CD4-positive, alpha-beta T cell treated with Interleukin-15 for 4 hours (primary cell): ENCODE results near the gene DNMT3L.
"Not testable (repeated sequence)": the region's sequence is repeated elsewhere in the genome, so short reads cannot be mapped to it uniquely, and the experiment has no call there.

Source experiments
- DNase-seq: peaks from one replicate; pipeline ENCODE4 v3.0.0-alpha.2; 2020; ENCODE audit warnings: low spot score

Gene DNMT3L

DNA sequence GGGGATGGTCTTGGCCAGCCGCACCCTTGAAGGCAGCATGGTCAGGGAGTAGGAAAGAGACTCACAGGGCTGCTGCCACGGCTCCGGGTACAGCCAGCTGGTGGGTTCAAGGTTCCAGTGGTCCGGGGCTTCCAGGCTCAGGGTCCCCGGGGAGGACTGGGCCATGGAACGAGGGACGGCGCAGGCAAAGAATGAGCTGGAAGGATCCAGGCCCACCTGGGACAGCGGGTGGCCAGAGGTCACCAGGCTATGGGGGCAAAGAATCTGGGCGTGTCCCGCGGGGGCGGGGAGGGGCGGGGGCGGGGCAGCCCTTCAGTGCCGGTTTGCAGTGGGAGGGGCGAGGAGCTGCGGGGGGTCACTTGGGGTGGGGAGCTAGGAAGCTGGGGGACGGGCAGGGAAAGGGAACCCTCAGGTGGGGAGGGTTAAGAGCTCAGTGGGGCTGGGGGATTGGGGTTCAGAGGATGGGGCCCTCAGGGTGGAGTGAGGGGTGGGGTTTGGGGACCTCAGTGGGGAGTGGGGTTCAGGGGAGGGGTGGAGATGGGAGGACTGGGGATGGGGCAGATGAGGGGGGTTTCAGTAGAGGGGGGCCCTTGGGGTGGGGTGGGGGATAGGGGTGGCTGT is at the start of gene DNMT3L:
Gene DNMT3L, minus strand, starts transcription at position 223 of the 621 bp plus-strand sequence. CDS start 638 bp downstream, outside the sequence.
- DNase-seq = no peak

DNA sequence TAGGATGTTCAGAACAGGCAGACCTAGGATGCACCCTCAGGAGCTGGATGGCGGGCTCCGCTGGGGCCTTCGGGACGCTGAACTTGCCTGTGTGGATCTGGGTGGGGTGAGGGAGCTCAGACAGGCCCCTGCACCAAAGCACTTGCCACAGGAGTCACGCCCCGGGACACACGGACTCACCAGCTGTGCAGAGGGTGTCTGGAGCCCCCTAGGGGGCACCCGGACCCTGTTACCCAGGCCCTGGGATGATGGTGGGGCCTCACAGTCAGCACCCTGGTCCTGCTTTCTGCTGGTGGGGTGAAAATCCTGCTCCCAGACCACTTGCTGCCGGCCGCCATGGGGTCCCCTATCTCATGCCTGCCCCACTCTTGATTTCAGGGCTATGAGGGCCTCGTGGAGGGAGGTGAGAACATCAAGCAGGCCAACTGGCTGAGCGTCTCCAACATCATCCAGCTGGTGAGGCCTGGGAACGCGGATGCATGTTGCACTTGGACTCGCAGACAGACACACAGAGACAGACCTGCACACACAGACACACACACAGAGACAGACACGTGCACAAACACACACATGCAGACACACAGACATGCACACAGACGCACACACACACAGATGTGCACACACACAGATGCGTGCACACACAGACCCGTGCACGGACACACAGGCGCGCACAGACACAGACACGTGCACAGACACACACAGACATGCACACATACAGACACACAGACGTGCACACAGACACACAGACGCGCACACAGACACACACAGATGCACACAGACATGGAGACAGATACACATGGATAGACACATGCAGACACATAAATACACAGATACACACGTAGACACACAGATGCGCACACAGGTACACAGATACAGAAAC is 49.2 kb upstream of the DNMT3L start:
- DNase-seq = no peak

DNA sequence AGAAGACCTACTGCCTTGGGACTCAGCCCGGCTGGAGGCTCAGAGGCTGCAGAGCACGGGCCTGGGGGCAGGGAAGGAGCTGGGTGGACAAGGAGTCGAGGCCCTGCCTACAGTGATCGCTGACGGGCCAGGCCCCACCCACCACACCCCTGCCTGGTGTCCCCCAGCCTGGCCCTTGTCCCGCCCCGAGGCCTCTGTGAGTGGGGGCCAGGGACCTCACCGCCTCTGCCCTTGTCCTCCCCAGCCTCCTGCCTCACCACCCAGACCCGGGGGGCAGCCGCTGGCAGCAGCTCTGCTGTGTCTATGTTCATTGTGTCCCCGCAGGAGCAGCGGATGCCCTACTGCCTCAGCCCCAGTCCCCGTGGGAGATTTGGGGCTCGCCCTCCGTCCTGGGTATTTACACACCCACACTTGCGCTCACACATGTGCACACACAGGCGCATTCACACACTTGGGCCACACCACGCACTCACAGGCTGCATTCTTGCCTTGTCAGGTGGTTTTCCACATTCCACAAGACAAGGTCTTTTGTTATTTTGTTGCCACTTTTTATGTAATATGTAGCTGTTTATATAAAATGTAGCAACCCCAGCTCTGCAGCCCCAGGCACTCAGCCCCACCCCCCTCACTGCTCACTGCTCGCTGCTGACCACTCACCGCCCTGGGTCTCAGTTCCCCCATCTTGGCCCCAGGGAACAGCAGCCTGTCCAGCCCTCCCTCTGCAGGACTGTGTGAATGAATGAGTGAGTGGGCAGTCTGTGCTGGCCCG is 45.4 kb upstream of the DNMT3L start:
- no peak for DNase-seq

DNA sequence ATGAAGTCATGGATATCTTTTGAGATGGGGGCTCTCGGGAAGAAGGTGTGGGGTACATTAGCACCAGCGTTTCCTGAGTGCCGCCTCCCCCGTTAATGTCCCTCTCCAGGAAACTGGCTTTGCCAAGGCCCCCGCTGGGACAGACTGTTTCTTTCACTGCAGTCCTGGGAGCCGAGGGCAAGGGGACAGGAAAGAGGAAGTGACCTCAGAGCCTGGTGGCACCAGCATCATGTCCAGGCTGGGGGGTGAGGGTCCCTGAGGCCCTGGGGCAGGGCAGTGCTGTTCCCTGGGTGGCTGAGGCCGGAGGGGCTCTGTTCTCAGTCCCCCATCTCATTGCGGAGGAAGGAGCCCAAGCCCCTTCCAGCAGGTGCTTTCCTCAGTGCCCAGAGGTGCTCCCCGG is 44.0 kb upstream of the DNMT3L start:
- no peak for DNase-seq

DNA sequence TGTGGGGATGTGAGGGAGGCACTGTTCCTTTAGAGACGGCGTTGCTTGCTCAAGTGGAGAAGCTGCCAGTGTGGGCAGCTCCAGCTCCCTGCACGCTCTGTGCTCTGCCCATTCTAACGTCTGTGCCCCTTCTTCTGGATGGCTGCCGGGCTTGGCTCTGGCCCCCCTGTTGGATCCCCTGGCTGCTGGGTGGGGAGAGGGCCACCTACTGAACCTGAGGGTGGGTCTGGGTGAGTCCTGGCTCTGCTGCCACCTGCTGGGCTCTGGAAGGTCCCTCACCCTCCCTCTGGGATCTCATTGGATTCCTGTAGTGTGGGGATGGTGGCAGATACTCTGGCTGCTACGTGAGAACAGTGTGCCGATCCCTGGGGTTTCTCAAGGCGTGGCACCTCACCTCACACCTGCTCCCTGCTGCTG is 43.2 kb upstream of the DNMT3L start:
- DNase-seq = peak; percentile 28

DNA sequence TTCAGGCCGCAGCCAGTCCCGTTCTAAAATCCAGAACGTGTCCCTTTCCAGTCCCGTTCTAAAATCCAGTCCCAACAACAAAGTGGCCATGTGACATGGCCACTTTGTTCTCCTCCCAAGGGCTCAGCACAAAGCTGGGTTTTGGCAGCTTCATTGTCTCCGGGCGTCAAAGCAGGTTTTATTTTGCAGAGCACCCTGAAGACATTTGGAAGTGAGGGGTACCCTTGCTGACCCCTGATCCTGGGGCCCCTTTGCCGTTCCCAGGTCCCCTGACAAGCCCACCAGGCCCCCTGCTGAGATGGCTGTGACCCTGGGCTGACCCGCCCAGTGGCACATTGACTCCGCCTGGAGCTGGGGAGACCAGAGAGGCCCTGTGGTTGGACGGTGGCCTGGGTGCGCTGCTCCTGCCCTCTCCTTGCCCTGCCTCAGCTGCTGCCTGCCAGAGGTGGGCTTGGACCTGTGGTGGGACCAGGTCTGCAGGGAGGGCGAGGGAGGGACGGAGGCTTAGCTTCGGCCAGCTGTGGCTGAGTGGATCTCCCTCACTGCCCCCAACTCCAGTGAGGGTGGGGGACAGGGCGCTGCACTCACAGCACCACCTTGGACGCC is 42.4 kb upstream of the DNMT3L start:
- no peak for DNase-seq

DNA sequence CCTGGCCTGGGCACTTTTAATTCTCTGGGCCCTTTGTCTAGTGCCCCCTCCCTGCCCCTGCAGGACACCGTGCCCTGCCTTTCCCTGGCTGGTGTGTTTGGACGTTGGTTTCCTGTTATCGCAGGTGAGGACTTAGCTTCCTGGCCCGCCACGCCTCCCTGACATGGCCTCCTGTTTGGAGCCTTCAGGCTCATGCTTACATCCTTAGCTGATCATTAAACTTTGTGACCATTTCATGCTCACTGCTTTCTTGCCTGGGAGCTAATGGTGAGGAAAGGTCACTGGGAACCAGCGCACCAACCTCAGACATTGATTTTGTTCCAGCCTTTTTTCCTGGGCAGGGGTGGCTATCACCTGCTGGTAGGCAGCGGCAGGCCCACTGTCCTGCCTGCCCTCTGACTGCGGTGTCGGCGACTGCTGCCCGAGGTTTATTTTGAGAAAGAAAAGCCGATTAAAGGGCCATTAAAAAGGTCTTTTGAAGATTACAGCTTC is 41.8 kb upstream of the DNMT3L start:
- no peak for DNase-seq

DNA sequence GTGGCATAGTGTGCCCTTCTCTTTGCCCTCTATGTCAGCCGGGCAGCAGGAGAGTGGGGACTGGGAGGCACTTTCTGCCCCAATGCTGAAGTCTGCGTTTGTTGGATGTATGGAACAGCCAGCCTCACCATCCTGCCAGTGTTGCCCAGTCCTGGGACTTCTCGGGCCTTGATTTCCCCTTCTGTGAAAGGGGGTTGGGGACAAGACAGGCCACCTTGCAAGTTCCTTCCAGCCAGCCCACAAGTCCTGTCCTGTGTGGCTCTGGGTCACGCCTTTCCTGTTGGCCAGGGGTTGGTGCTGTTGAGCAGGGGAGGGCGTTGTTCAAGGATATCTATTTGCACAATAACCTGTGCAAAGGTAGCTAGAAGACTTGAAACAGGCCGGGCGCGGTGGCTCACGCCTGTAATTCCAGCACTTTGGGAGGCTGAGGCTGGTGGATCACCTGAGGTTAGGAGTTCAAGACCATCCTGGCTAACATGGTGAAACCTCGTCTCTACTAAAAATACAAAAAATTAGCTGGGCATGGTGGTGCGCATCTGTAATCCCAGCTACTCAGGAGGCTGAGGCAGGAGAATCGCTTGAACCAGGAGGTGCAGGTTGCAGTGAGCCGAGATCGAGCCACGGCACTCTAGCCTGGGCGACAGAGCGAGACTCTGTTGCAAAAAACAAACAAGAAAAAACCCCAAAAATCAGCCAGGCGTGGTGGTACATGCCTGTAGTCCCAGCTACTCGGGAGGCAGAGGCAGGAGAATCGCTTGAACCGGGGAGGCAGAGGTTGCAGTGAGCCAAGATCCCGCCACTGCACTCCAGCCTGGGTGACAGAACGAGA is 41.1 kb upstream of the DNMT3L start:
- DNase-seq = not testable (repeated sequence)

DNA sequence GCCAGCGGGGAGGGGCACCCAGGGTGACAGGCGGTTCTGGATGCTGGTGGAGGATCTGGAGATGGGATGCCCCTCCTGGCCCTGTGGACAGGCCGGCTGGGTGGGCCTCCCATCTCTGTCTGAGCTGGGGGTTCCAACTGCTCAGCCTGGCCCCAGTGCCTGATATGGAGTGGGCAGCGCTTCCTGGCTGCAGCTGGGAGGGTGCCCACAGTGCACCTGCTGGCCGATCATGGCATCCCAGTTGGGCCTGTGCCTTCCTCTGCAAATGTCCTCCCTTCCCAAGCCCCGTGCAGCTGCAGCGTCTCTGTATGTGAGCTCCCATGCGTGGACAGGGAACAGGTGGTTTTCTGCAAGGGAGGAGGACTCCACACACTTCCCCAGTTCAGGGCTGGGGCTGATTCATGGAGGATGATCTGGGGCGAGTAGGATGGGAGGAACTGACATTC is 40.3 kb upstream of the DNMT3L start:
- DNase-seq = no peak

DNA sequence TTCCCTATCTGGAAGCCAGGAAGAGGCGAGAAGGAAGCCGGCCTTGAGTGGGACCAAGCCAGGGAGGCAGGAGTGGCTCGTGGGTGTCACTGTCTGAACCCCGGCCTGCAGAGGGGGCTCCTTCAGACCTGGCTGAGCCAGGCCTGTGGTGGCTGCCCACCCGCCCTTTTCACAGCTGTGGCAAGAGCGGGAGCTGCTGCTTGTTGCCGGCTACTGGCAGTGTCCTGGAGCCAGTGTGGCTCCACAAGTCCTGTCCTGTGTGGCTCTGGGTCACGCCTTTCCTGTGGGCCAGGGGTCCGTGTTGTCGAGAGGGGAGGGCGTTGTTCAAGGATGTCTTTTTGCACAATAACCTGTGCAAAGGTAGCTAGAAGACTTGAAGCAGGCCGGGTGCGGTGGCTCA is 39.4 kb upstream of the DNMT3L start:
- DNase-seq = no peak

DNA sequence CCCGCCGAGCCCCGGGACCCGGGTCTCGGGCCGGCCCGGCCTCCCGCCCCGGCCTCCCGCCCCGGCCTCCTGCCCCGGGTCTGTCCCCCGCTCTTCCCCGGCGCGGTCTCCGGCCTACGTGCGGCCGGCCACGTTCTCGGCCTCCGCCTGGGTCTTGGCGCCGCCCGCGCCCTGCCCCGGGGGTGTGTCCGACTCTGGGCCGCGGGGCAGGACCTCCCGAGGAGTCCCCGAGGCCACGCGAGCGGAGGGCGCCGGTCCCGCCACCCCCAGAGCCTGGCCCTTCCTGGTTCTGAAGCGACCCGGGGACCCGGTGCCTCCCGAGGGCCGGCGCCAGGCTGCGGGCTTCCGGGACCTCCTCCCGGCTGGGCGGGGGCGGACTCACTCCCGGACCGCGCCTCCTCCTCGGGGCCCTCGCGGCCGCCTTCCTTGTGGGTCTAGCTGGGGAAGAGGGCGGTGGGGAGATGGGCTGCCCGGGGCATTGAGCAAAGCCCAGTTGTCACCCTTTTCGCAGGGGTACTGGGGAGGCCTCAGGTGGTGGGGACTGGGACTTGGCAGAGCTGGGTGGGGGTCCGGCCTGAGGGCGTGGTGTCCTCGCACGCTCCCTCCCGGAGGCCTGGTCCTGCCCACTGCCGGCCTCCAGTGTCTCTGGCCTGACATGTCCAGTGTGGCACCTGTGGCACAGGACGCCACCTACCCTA is 38.7 kb upstream of the DNMT3L start:
- DNase-seq = peak; percentile 51

DNA sequence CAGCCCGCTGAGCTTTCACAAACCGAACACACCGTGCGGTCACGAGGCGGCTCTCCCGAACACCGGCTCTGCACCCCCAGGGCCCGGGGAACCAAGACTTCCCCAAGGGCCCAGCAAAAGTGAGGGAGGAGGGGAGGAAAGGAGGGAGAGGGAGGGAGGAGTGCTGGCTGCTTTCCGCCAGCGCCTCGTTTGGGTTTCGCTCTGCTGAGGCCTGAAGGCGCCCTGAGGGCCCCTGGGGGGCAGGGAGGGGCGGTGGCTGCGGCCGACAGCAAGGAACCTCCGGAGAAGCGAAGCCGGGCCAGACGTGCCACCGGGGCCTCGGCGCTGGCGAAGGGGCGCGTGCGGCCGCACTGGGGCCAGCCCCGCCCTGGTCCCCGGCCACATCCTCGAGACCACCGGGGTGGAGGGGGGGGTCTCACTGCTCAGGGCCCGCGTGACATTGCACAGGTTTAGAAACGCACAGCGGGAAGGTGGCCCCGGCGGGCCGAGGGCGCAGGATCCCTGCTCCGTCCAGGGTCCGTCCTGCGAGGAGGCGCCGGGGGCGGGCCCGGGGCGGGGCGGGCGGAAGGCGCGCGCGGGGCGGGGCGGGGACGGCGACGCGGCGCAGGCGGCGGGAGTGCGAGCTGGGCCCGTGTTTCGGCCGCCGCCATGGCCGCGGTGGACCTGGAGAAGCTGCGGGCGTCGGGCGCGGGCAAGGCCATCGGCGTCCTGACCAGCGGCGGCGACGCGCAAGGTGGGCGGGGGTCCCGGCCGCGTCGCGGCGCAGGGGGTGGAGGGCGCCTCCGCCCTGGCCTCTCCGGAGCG is 38.0 kb upstream of the DNMT3L start, which contains the start of gene PFKL:
Gene PFKL, plus strand, starts transcription at position 596 of the 804 bp plus-strand sequence. Its CDS starts 53 bp downstream, at position 649.
- DNase-seq = peak; percentile 35

DNA sequence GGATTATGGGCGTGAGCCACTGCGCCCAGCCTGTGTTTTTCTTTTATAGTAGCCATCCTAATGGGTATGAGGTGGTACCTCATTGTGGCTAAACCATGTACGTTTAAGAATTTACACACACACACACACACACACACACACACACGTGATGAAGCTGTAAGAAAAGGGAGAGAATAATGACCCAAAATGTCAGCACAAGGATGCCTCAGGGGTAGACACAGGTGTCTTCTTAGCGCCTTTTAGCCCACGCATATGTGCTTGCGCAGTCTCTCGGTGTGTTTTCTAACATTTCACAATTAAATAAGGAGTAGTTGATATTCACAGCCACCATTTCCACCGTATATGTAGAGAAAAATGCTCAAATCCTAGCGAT is 37.4 kb upstream of the DNMT3L start:
- DNase-seq = no peak

DNA sequence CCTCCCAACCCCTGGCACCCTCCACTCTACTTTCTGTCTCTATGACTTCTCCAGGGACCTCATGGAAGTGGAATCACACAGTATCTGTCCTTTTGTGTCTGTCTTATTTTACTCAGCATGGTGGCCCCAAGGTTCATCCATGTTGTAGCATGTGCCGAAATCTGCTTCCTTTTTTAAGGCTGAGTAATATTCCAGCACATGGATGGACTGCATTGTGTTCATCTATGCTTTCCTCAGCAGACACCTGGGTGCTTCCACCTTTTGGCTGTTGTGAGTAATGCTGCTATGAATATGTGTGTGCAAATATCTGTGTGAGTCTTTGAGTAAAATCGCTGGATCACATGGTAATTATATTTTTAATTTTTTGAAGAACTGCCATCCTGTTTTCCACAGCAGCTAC is 36.6 kb upstream of the DNMT3L start:
- no peak for DNase-seq

DNA sequence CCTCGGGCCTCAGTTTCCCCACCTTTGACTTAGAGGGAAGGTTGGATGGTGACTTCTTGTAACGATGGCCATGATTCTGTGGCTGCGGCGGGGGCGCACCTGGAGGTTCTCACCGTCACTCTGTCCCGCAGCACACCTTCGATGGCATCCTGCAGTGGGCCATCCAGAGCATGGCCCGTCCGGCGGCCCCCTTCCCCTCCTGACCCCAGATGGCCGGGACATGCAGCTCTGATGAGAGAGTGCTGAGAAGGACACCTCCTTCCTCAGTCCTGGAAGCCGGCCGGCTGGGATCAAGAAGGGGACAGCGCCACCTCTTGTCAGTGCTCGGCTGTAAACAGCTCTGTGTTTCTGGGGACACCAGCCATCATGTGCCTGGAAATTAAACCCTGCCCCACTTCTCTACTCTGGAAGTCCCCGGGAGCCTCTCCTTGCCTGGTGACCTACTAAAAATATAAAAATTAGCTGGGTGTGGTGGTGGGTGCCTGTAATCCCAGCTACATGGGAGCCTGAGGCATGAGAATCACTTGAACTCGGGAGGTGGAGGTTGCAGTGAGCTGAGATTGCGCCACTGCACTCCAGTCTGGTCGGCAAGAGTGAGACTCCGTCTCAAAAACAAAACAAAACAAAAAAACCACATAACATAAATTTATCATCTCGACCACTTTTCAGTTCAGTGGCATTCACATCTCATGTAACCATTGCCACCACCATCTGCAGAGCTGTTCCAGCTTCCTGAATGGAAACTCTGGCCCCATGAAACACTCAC is 36.0 kb upstream of the DNMT3L start:
- DNase-seq = peak; percentile 78

DNA sequence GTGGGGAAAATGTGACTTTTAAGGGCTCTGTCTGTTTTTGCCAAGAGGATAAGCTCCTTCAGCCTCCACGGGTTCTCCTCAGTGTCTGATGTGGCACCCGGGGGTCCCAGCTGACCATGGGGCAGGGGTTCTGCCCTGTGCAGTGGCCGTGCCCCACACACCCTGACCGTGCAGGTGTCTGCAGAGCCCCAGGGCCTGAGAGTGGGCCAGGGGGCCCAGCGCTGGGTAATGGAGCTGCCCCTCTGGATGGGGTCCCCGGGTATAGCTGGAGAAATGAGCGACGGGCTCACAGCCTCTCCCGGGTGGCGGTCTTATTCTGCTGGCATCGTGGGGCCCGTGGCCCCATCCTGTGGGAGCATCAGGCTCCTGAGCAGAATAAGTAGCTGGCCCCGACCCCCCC is 35.2 kb upstream of the DNMT3L start:
- DNase-seq = no peak

DNA sequence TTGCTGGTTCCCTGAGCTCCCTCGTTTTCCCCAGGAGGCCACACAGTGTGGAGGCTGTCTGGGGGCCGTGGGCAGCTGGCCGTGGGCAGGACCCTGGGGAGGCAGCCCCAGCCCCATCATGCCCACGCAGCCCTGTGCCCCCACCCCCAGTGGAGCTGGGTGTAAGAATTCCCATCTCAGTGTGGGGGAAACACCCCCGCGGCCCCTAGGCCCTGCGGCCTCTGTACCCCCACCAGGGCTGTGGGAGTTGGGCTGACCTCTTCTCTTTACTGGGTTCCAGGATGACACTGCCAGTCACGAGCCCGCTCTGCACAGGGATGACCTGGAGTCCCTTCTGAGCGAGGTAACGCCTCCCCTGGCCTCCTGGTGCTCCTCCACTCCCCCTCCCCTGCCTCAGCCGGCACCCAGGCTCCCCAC is 34.4 kb upstream of the DNMT3L start:
- DNase-seq = no peak

DNA sequence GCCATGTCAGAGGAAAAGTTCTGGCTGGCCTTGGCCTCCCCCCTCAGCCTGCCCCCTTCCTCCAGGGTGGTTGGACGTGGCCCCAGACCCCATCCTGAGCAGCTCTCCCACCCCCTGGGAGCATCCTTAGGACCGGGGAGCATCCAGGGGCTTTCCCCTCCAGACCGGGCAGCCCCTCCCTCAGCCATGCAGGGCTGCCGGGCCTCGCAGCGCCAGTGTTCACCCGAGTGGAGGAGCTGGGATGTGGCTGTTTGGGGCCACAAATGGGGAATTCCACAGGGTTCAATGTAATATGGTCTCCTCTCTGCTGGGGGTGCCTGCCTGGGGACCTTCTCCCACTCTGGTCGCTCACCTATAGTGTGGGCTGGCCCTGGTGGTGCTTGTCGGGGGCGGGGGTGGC is 33.9 kb upstream of the DNMT3L start:
- no peak for DNase-seq

DNA sequence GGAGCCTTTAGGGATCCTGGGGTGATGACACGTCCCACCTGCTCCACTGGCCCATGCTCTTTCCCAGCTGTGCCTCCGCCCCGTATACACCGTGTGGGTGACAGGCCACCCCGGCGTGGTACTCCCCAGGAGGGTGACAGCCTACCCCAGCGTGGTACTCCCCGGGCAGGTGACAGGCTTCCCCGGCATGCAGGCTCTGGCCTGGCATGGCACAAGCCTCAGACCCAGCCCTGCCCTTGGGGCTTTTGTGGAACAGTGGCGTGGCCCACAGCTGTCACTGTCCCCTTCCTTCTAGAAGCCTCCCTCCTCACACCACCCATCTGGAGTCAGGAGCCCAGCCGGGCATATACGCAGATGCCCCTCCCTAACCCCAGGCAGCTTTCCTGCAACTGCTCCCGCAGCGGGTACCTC is 33.5 kb upstream of the DNMT3L start:
- DNase-seq = no peak
